Nephron progenitor cell (in vitro differentiated cells): ENCODE data around the gene NDUFA6.
"Not testable (repeated sequence)": the region's sequence is repeated elsewhere in the genome, so short reads cannot be mapped to it uniquely, and the experiment has no call there.

Experiments used
- DNase-seq: peaks from one replicate; pipeline ENCODE4 v3.0.0; 2021
- H3K27ac Mint-ChIP-seq: 2 replicates; pipeline ENCODE4 v1.8.0; 2021; ENCODE audit warnings: mild to moderate bottlenecking, moderate library complexity, mixed read lengths
- H3K27me3 Mint-ChIP-seq: 2 replicates; pipeline ENCODE4 v1.8.0; 2021; ENCODE audit warnings: mild to moderate bottlenecking, low read depth, mixed read lengths; ENCODE audit not compliant: poor library complexity
- H3K36me3 Mint-ChIP-seq: 2 replicates; pipeline ENCODE4 v1.8.0; 2021; ENCODE audit warnings: low read depth, mixed read lengths
- H3K4me1 Mint-ChIP-seq: 2 replicates; pipeline ENCODE4 v1.8.0; 2021; ENCODE audit warnings: mixed read lengths
- H3K4me3 Mint-ChIP-seq: 2 replicates; pipeline ENCODE4 v1.8.0; 2021; ENCODE audit warnings: mild to moderate bottlenecking, moderate library complexity, mixed read lengths
- H3K9me3 Mint-ChIP-seq: 2 replicates; pipeline ENCODE4 v1.8.0; 2021; ENCODE audit warnings: mild to moderate bottlenecking, moderate library complexity, mixed read lengths
- TF ChIP-seq, protein P1 (sequence below): fragments of 200-600 bp; sonication (generic); IDR thresholded peaks from 2 replicates; pipeline ENCODE4 v1.5.0; 2021; ENCODE audit warnings: antibody characterized with exemption

NDUFA6 gene

DNA sequence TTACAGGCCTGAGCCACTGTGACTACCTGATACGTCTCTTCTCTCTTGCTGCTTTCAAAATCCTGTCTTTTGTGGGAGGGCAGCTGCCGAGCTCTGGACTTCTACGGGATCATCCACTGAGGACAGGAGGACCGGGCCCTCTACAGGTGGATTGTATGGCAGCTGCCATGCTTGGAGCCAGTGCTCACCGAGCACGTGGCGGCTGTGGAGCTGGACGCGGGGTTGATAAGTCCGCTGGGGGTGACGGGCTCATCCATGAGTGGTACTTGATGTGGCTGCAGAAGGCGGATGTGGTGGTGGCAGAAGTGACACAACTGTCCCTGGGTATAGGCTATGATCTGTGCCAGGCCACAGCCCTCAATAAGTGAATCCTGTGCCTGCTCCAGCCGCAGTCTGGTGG, 41.9 kb upstream of the NDUFA6 start:
- DNase-seq = no peak
- Mint-ChIP-seq H3K27ac (no peak overlapping the region), H3K36me3 (peaks cover 5% of the 10 kb centered on the region), H3K4me1 (peaks cover 9% of the 10 kb centered on the region), H3K27me3 (no peaks in the 10 kb centered on the region), H3K9me3 (peaks cover 4% of the 10 kb centered on the region), H3K4me3 (no peak overlapping the region)
- TF ChIP-seq, protein P1, sequence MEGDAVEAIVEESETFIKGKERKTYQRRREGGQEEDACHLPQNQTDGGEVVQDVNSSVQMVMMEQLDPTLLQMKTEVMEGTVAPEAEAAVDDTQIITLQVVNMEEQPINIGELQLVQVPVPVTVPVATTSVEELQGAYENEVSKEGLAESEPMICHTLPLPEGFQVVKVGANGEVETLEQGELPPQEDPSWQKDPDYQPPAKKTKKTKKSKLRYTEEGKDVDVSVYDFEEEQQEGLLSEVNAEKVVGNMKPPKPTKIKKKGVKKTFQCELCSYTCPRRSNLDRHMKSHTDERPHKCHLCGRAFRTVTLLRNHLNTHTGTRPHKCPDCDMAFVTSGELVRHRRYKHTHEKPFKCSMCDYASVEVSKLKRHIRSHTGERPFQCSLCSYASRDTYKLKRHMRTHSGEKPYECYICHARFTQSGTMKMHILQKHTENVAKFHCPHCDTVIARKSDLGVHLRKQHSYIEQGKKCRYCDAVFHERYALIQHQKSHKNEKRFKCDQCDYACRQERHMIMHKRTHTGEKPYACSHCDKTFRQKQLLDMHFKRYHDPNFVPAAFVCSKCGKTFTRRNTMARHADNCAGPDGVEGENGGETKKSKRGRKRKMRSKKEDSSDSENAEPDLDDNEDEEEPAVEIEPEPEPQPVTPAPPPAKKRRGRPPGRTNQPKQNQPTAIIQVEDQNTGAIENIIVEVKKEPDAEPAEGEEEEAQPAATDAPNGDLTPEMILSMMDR = no peak

DNA sequence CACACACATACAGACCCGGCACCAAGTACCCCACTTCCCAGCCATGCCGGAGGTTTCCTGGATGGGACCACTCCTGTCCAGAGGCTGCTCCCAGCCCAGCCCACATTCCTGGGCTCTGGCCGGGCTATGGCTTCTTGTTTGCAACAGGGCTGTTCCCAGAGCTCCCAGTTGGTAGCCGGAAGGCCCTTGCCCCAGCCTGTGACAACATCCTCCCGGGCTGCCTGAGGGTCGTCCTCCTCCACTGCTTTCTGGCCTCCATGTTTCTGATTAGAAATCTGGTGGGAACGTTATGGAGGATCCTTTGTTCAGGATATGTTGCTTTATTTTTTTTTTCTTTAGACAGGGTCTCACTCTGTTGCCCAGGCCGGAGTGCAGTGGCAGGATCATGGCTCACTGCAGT, 41.0 kb upstream of the NDUFA6 start:
- no peak for DNase-seq
- Mint-ChIP-seq H3K27me3 (no peaks in the 10 kb centered on the region), H3K4me3 (no peak overlapping the region), H3K36me3 (peaks cover 5% of the 10 kb centered on the region), H3K4me1 (peaks cover 9% of the 10 kb centered on the region), H3K27ac (no peak overlapping the region), H3K9me3 (peaks cover 4% of the 10 kb centered on the region)
- TF ChIP-seq, protein P1 = no peak

DNA sequence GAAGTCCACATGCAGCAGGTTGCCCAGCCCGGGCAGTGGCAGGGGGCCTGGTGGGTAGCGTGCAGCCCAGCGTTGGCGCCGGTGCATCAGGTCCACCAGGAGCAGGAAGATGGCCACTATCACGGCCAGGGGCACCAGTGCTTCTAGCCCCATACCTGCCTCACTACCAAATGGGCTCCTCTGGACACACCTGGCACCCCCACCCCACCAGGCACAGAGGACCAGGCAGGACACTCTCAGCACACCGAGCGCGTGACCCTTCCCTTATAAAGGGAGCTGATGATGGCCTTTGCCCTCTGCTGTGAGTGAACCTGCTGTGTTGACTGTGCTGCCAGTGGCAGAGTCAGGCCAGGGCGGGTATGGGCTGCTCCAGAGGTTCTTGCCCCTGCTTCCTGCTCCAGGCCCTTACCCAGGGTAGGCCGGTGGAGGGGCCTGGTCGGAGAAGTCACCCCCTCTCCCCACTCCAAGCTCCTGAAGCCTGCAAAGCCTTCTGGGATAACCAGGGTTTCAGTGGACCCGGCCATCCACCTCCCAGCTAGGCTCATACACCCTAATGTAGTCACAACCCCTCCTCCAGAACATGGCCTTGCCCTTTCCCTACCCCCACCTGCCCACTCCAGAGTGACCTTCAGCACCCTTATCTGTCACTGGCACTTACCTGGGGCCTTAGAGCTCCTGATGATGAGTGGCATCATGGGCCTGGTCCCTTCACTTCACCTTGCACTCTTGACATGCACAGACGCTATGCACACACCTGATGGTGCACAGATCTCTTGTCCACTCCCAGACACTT, 40.3 kb upstream of the NDUFA6 start, which contains the start of gene CYP2D6:
Gene CYP2D6, minus strand, starts transcription at position 172 of the 793 bp plus-strand sequence. Its CDS starts 19 bp downstream, at position 153.
- H3K36me3 Mint-ChIP-seq, H3K9me3 Mint-ChIP-seq, H3K4me3 Mint-ChIP-seq: not testable (repeated sequence)

DNA sequence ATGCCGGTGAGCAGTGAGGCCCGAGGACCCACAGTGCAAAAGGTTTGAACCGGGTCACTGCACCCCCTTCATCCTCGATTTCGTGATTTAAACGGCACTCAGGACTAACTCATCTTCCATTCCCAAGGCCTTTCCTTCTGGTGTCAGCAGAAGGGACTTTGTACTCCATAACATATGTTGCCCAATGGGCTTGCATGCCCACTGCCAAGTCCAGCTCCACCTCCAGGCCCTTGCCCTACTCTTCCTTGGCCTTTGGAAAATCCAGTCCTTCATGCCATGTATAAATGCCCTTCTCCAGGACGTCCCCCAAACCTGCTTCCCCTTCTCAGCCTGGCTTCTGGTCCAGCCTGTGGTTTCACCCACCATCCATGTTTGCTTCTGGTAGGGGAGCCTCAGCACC, 39.6 kb upstream of the NDUFA6 start:
- DNase-seq, H3K9me3 Mint-ChIP-seq, H3K36me3 Mint-ChIP-seq, H3K4me1 Mint-ChIP-seq, H3K4me3 Mint-ChIP-seq, H3K27ac Mint-ChIP-seq, H3K27me3 Mint-ChIP-seq: not testable (repeated sequence)

More for the DNA sequence above, 40.3 kb upstream of the NDUFA6 start, which contains the start of gene CYP2D6:
- not testable (repeated sequence) for H3K27ac Mint-ChIP-seq, H3K4me1 Mint-ChIP-seq, H3K27me3 Mint-ChIP-seq, DNase-seq

DNA sequence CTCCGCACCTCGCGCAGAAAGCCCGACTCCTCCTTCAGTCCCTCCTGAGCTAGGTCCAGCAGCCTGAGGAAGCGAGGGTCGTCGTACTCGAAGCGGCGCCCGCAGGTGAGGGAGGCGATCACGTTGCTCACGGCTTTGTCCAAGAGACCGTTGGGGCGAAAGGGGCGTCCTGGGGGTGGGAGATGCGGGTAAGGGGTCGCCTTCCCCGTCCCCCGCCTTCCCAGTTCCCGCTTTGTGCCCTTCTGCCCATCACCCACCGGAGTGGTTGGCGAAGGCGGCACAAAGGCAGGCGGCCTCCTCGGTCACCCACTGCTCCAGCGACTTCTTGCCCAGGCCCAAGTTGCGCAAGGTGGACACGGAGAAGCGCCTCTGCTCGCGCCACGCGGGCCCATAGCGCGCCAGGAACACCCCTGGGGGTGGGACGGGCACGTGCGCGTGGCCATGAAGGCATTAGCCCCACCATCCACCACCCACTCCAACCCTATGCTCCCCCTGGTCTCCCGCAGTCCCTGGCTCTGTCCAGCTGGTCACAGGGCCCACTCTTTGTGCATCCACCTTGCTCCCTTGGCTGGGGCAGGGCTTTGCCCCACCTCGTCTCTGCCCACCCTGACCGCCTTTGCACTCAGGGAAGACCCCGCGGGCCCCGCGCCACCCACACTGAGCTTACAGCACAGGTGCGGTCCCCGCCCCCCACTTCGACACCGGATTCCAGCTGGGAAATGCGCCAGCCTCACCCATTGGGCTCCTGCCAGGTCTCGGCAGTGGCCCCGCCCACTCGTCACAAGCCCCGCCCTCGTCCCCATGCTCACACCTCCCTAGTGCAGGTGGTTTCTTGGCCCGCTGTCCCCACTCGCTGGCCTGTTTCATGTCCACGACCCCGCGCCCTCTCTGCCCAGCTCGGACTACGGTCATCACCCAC, 38.5 kb upstream of the NDUFA6 start:
- H3K9me3 Mint-ChIP-seq, H3K4me1 Mint-ChIP-seq, H3K4me3 Mint-ChIP-seq, H3K27ac Mint-ChIP-seq, H3K36me3 Mint-ChIP-seq, DNase-seq, H3K27me3 Mint-ChIP-seq: not testable (repeated sequence)

DNA sequence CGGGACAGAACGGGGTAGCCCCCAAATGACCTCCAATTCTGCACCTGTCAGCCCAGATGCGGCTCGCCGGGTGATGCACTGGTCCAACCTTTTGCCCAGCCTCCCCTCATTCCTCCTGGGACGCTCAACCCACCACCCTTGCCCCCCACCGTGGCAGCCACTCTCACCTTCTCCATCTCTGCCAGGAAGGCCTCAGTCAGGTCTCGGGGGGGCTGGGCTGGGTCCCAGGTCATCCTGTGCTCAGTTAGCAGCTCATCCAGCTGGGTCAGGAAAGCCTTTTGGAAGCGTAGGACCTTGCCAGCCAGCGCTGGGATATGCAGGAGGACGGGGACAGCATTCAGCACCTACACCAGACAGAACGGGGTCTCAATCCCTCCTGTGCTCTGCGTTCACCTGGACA, 37.4 kb upstream of the NDUFA6 start:
- not testable (repeated sequence) for H3K36me3 Mint-ChIP-seq, H3K4me1 Mint-ChIP-seq, H3K27me3 Mint-ChIP-seq, H3K4me3 Mint-ChIP-seq, H3K27ac Mint-ChIP-seq, DNase-seq, H3K9me3 Mint-ChIP-seq

DNA sequence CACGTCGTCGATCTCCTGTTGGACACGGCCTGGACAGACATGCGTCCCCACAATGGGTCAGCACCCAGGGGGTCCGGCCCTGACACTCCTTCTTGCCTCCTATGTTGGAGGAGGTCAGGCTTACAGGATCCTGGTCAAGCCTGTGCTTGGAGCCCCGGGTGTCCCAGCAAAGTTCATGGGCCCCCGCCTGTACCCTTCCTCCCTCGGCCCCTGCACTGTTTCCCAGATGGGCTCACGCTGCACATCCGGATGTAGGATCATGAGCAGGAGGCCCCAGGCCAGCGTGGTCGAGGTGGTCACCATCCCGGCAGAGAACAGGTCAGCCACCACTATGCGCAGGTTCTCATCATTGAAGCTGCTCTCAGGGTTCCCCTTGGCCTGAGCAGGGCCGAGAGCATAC, 37.0 kb upstream of the NDUFA6 start:
- no peak overlapping the region for H3K27ac Mint-ChIP-seq
- H3K36me3 Mint-ChIP-seq = no peaks in the 10 kb centered on the region
- no peaks in the 10 kb centered on the region for H3K27me3 Mint-ChIP-seq
- no peaks in the 10 kb centered on the region for H3K4me1 Mint-ChIP-seq
- TF ChIP-seq, protein P1 = no peak
- DNase-seq = no peak
- H3K4me3 Mint-ChIP-seq = no peak overlapping the region
- H3K9me3 Mint-ChIP-seq = peaks cover 4% of the 10 kb centered on the region

DNA sequence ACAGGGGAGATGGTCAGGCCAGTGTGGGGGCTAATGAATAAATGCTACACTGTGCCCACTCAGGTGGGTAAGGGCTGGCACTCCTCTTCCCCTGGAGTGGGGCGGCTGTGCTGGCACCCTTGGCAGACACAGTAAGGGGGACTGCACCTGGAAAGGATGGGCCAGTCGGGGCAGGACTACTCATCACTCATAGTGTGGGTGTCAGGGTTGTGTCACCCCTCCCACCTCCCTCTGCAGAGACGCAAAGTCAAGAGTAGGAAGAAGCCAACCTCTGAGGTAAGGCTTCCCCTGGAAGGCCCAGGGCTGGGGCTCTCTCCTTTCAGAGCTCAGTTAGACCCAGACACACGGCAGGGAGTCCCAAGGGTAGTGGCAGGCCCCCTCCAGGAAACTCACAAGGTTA, 33.0 kb upstream of the NDUFA6 start:
- H3K27me3 Mint-ChIP-seq, H3K36me3 Mint-ChIP-seq, H3K27ac Mint-ChIP-seq, H3K9me3 Mint-ChIP-seq, H3K4me3 Mint-ChIP-seq, DNase-seq: not testable (repeated sequence)
- H3K4me1 Mint-ChIP-seq = peaks cover 21% of the 10 kb centered on the region

DNA sequence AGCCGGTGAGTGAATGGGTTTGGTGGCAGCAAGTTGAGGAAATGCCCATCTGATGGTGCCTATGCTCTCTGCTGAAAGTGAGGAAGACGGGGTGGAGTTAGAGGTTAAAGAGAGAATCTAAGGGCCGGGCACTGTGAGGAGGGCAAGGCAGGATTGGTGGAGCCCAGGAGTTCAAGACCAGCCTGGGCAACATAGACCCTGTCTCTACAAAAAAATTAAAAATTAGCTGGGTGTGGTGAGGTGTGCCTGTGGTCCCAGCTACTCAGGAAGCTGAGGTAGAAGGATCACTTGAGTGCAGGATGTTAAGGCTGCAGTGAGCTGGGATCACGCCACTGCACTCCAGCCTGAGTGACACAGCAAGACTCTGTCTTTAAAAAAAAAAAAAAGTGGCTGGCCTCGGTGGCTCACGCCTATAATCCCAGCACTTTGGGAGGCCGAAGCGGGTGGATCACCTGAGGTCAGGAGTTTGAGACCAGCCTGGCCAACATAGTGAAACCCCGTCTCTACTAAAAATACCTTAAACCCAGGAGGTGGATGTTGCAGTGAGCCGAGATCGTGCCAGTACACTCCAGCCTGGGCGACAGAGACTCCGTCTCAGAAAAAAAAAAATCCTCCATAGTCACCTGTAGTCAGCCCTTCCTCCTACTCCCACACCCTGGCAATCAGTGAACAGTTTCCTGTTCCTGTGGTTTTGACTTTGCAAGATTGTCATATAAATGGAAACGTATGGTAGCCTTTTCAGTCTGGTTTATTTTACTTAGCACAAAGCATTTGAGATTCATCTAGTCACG, 29.9 kb upstream of the NDUFA6 start:
- H3K36me3 Mint-ChIP-seq = peaks cover 11% of the 10 kb centered on the region
- not testable (repeated sequence) for DNase-seq, H3K27ac Mint-ChIP-seq, H3K27me3 Mint-ChIP-seq, H3K4me3 Mint-ChIP-seq
- H3K4me1 Mint-ChIP-seq = peaks cover 21% of the 10 kb centered on the region
- H3K9me3 Mint-ChIP-seq = peaks cover 13% of the 10 kb centered on the region
